22Rv1 (cell line): Measurements from ENCODE around the gene CORO1C.

ENCODE experiments used
- ZFX ChIP-seq: fragments of 450-650 bp; IDR thresholded peaks from 2 replicates; pipeline ENCODE4 v1.6.1; 2017; ENCODE audit warnings: antibody characterized with exemption, borderline replicate concordance
- TF ChIP-seq, protein P1 (sequence below): fragments of 450-650 bp; IDR thresholded peaks from 2 replicates; pipeline ENCODE4 v1.5.1; 2017; ENCODE audit warnings: mild to moderate bottlenecking

DNA sequence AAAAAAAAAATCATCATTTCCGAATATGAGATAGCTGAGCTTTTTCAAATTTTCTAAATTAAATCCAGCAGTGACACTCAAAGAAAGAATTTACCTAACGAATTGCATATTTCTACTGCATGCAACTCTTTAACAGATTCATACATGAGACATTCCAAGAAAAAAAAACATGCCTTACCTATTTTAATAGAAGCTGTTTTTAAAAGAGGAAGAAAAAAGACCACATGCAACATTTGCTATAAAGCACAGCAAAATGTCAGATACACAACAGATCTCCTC lies 18.5 kb downstream of the CORO1C start:
- TF ChIP-seq, protein P1, sequence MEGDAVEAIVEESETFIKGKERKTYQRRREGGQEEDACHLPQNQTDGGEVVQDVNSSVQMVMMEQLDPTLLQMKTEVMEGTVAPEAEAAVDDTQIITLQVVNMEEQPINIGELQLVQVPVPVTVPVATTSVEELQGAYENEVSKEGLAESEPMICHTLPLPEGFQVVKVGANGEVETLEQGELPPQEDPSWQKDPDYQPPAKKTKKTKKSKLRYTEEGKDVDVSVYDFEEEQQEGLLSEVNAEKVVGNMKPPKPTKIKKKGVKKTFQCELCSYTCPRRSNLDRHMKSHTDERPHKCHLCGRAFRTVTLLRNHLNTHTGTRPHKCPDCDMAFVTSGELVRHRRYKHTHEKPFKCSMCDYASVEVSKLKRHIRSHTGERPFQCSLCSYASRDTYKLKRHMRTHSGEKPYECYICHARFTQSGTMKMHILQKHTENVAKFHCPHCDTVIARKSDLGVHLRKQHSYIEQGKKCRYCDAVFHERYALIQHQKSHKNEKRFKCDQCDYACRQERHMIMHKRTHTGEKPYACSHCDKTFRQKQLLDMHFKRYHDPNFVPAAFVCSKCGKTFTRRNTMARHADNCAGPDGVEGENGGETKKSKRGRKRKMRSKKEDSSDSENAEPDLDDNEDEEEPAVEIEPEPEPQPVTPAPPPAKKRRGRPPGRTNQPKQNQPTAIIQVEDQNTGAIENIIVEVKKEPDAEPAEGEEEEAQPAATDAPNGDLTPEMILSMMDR, result no peak
- TF ChIP-seq ZFX, result no peak
